Neural cell (in vitro differentiated cells): Measurements from ENCODE around the gene DHCR24. TPM values are rescaled to one million over a fixed set of nuclear protein-coding genes. Genes with fewer than 3 reads are reported as not detected.

ENCODE experiments used
- H2AFZ ChIP-seq: fragments of 200-600, 300-800 bp; sonication (generic), shearing (Covaris generic); 2 replicates; pipeline ENCODE4 v1.6.0; 2014; ENCODE audit warnings: low read depth, mild to moderate bottlenecking, antibody characterized with exemption, low read length, moderate library complexity
- H3F3A ChIP-seq: fragments of 200-600 bp; shearing (Covaris generic); 2 replicates; pipeline ENCODE4 v1.6.1; 2016; ENCODE audit warnings: mild to moderate bottlenecking, moderate library complexity, mixed read lengths, antibody characterized with exemption, low read length; ENCODE audit not compliant: insufficient read depth, poor library complexity, severe bottlenecking
- H3K27ac ChIP-seq: fragments of 200-600, 300-800 bp; sonication (generic), shearing (Covaris generic); 2 replicates; pipeline ENCODE4 v1.5.1; 2014; ENCODE audit warnings: mild to moderate bottlenecking, low read length, moderate library complexity
- H3K27me3 ChIP-seq: fragments of 300-800, 200-600 bp; sonication (generic), shearing (Covaris generic); 2 replicates; pipeline ENCODE4 v1.6.0; 2014; ENCODE audit warnings: mild to moderate bottlenecking, low read depth, low read length, moderate library complexity; ENCODE audit not compliant: insufficient read depth
- H3K36me3 ChIP-seq: fragments of 300-800, 200-600 bp; sonication (generic), shearing (Covaris generic); 2 replicates; pipeline ENCODE4 v1.5.1; 2014; ENCODE audit warnings: mild to moderate bottlenecking, antibody characterized with exemption, low read length, moderate library complexity; ENCODE audit not compliant: insufficient read depth
- H3K4me2 ChIP-seq: fragments of 300-800, 200-600 bp; sonication (generic), shearing (Covaris generic); 2 replicates; pipeline ENCODE4 v1.6.0; 2014; ENCODE audit warnings: mild to moderate bottlenecking, low read length
- H3K4me3 ChIP-seq: fragments of 300-800, 200-600 bp; sonication (generic), shearing (Covaris generic); 2 replicates; pipeline ENCODE4 v1.5.1; 2014; ENCODE audit warnings: mild to moderate bottlenecking, low read length, moderate library complexity
- H3K79me2 ChIP-seq: fragments of 200-600 bp; shearing (Covaris generic); replicated peaks from 2 replicates; pipeline ENCODE4 v1.6.0; 2014; ENCODE audit warnings: mild to moderate bottlenecking, low read length, moderate library complexity; ENCODE audit not compliant: insufficient read depth
- H3K9ac ChIP-seq: fragments of 300-800, 200-600 bp; sonication (generic), shearing (Covaris generic); 2 replicates; pipeline ENCODE4 v1.6.1; 2016; ENCODE audit warnings: mild to moderate bottlenecking, low read length, mixed read lengths
- H3K9me2 ChIP-seq: fragments of 200-600 bp; shearing (Covaris generic); 2 replicates; pipeline ENCODE4 v1.6.1; 2016; ENCODE audit warnings: mild to moderate bottlenecking, low read length, mixed read lengths; ENCODE audit not compliant: insufficient read depth
- H3K9me3 ChIP-seq: fragments of 200-600, 300-800 bp; sonication (generic), shearing (Covaris generic); 2 replicates; pipeline ENCODE4 v1.6.1; 2016; ENCODE audit warnings: mild to moderate bottlenecking, mixed run types, low read length, moderate library complexity, mixed read lengths
- H4K20me1 ChIP-seq: fragments of 200-600 bp; shearing (Covaris generic); 2 replicates; pipeline ENCODE4 v1.6.1; 2016; ENCODE audit warnings: mild to moderate bottlenecking, mixed run types; ENCODE audit not compliant: insufficient read depth
- EP300 ChIP-seq: fragments of 450-650 bp; conservative IDR thresholded peaks from 2 replicates; pipeline ENCODE4 v1.6.1; 2014; ENCODE audit warnings: antibody characterized with exemption, mild to moderate bottlenecking, moderate library complexity; ENCODE audit not compliant: poor library complexity, severe bottlenecking
- EZH2 ChIP-seq: fragments of 200-600, 300-800 bp; shearing (Covaris generic), sonication (generic); IDR thresholded peaks from 2 replicates; pipeline ENCODE4 v1.6.1; 2014; ENCODE audit warnings: antibody characterized with exemption, low read length, borderline replicate concordance, mild to moderate bottlenecking; ENCODE audit not compliant: insufficient read depth, poor library complexity, severe bottlenecking
- MXI1 ChIP-seq: fragments of 450-650 bp; conservative IDR thresholded peaks from 2 replicates; pipeline ENCODE4 v1.6.1; 2014; ENCODE audit warnings: antibody characterized with exemption, mild to moderate bottlenecking; ENCODE audit not compliant: poor library complexity, severe bottlenecking
- POLR2AphosphoS5 ChIP-seq: IDR thresholded peaks from 2 replicates; pipeline ENCODE4 v1.6.1; 2012
- RAD21 ChIP-seq: fragments of 450-650 bp; conservative IDR thresholded peaks from 2 replicates; pipeline ENCODE4 v1.6.1; 2014; ENCODE audit warnings: antibody characterized with exemption, mild to moderate bottlenecking, moderate library complexity
- SMC3 ChIP-seq: fragments of 450-650 bp; conservative IDR thresholded peaks from 2 replicates; pipeline ENCODE4 v1.6.1; 2014; ENCODE audit warnings: antibody characterized with exemption, mild to moderate bottlenecking, moderate library complexity; ENCODE audit not compliant: poor library complexity
- TAF1 ChIP-seq: IDR thresholded peaks from 2 replicates; pipeline ENCODE4 v1.6.1; 2012; ENCODE audit warnings: low read depth
- polyA plus RNA-seq: library from polyadenylated mRNA; depleted of rRNA; stranded (reverse); fragments of >200 nt; gene quantifications from 2 replicates; pipeline ENCODE4 v1.2.3, GENCODE V29; 2014
- TF ChIP-seq, protein P1 (sequence below): fragments of 450-650 bp; IDR thresholded peaks from 2 replicates; pipeline ENCODE4 v1.5.1; 2014; ENCODE audit warnings: antibody characterized with exemption, mild to moderate bottlenecking, moderate library complexity; ENCODE audit not compliant: poor library complexity, severe bottlenecking
- TF ChIP-seq, protein P2 (sequence below): IDR thresholded peaks from 2 replicates; pipeline ENCODE4 v1.6.1; 2012; ENCODE audit warnings: borderline replicate concordance

Gene DHCR24
- polyA plus RNA-seq, 1 donor from 2014 or later: 91.3 TPM

DNA sequence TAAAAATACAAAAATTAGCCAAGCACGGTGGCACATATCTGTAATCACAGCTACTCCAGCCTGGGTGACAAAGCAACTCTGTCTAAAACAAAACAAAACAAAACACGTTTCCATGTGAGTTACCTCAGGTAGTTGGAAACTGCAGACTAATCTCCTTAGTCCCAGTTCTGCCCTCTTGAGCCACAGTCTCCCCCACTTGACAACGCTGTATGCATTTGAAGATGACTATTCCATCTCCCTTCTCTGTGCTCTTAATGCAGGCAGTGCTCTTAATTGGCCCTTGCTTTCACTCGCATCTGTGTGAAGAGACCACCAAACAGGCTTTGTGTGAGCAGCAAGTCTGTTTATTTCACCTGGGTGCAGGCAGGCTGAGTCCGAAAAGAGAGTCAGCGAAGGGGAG lies 19.6 kb upstream of the DHCR24 start:
- Histone ChIP-seq H3K9me3 (no peaks in the 10 kb centered on the region), H3K79me2 (no peaks in the 10 kb centered on the region), H3K9me2 (no peaks in the 10 kb centered on the region), H3K4me2 (no peak overlapping the region), H3K27me3 (no peaks in the 10 kb centered on the region), H4K20me1 (no peaks in the 10 kb centered on the region), H3K4me3 (no peak overlapping the region), H3K36me3 (no peaks in the 10 kb centered on the region), H3K9ac (no peak overlapping the region), H2AFZ (no peak overlapping the region), H3F3A (no peaks in the 10 kb centered on the region), H3K27ac (no peak overlapping the region)
- TF ChIP-seq EZH2 (no peak), SMC3 (no peak), MXI1 (no peak), POLR2AphosphoS5 (no peak)
- TF ChIP-seq, protein P1, sequence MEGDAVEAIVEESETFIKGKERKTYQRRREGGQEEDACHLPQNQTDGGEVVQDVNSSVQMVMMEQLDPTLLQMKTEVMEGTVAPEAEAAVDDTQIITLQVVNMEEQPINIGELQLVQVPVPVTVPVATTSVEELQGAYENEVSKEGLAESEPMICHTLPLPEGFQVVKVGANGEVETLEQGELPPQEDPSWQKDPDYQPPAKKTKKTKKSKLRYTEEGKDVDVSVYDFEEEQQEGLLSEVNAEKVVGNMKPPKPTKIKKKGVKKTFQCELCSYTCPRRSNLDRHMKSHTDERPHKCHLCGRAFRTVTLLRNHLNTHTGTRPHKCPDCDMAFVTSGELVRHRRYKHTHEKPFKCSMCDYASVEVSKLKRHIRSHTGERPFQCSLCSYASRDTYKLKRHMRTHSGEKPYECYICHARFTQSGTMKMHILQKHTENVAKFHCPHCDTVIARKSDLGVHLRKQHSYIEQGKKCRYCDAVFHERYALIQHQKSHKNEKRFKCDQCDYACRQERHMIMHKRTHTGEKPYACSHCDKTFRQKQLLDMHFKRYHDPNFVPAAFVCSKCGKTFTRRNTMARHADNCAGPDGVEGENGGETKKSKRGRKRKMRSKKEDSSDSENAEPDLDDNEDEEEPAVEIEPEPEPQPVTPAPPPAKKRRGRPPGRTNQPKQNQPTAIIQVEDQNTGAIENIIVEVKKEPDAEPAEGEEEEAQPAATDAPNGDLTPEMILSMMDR: no peak
- TF ChIP-seq, protein P2, sequence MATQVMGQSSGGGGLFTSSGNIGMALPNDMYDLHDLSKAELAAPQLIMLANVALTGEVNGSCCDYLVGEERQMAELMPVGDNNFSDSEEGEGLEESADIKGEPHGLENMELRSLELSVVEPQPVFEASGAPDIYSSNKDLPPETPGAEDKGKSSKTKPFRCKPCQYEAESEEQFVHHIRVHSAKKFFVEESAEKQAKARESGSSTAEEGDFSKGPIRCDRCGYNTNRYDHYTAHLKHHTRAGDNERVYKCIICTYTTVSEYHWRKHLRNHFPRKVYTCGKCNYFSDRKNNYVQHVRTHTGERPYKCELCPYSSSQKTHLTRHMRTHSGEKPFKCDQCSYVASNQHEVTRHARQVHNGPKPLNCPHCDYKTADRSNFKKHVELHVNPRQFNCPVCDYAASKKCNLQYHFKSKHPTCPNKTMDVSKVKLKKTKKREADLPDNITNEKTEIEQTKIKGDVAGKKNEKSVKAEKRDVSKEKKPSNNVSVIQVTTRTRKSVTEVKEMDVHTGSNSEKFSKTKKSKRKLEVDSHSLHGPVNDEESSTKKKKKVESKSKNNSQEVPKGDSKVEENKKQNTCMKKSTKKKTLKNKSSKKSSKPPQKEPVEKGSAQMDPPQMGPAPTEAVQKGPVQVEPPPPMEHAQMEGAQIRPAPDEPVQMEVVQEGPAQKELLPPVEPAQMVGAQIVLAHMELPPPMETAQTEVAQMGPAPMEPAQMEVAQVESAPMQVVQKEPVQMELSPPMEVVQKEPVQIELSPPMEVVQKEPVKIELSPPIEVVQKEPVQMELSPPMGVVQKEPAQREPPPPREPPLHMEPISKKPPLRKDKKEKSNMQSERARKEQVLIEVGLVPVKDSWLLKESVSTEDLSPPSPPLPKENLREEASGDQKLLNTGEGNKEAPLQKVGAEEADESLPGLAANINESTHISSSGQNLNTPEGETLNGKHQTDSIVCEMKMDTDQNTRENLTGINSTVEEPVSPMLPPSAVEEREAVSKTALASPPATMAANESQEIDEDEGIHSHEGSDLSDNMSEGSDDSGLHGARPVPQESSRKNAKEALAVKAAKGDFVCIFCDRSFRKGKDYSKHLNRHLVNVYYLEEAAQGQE: no peak

DNA sequence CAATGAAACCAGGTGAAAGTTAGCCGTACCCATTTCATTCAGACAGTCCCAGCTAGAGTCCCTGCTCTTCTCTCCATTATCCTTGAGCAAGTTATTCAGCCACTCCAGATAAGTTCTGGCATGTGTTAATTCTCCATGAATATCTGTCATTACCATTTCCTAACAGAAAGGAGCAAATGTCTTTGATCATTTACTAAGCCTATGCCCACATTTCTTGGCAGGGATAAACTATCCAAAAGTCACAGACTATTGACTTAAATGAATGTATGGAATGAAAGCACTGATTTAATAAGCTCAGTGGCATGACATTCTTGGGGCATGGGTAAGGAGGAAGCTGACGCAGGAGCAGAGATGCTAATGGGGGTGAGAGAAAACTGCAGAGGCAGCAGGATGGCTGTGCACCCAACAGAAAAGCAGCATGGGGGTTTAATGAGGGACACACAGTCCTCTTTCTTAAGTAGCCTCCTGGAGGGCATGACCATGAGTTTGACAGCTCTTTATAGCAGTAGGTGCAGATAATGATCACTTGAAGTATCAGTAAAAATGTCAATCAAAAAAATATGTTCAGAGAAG lies 17.6 kb upstream of the DHCR24 start:
- no peaks in the 10 kb centered on the region for H3K9me3 ChIP-seq
- H3K9ac ChIP-seq: no peak overlapping the region
- H3K36me3 ChIP-seq: no peaks in the 10 kb centered on the region
- H3K4me2 ChIP-seq: no peak overlapping the region
- no peaks in the 10 kb centered on the region for H3F3A ChIP-seq
- no peaks in the 10 kb centered on the region for H3K9me2 ChIP-seq
- H3K27me3 ChIP-seq: no peaks in the 10 kb centered on the region
- H3K27ac ChIP-seq: no peak overlapping the region
- TF ChIP-seq, protein P2: no peak
- no peak for TF ChIP-seq TAF1
- TF ChIP-seq MXI1: no peak
- no peak for TF ChIP-seq RAD21
- no peak for TF ChIP-seq EP300
- TF ChIP-seq, protein P1: no peak
- no peak for TF ChIP-seq EZH2
- no peak for TF ChIP-seq SMC3
- TF ChIP-seq POLR2AphosphoS5: no peak
- H4K20me1 ChIP-seq: no peaks in the 10 kb centered on the region
- H2AFZ ChIP-seq: no peak overlapping the region
- no peak overlapping the region for H3K4me3 ChIP-seq
- no peaks in the 10 kb centered on the region for H3K79me2 ChIP-seq
